HEK293 (cell line): ENCODE measurements around the gene KRTCAP2.

ENCODE experiments used
- CTCF ChIA-PET: fragments of 350-600 bp; formaldehyde crosslinking; extraction: SDS; loops from one replicate; lab custom pipeline; 2021; ENCODE audit warnings: antibody characterized with exemption; lab: Yijun Ruan, JAX
- POLR2A ChIA-PET: fragments of 300-600 bp; formaldehyde crosslinking; extraction: SDS; loops from one replicate; lab custom pipeline; 2020; ENCODE audit warnings: antibody characterized with exemption, inconsistent platforms; lab: Yijun Ruan, JAX
- H3K27ac ChIP-seq: fragments of 200-500 bp; sonication (Bioruptor generic); 2 replicates; pipeline ENCODE4 v1.5.1; 2014; ENCODE audit warnings: low read depth, low read length, control low read depth, inconsistent platforms; ENCODE audit errors: extremely low read depth
- H3K36me3 ChIP-seq, 2 experiments: fragments of 200-500 bp in 1 of 2; sonication (Bioruptor generic) in 1 of 2; 1 replicate in 1 of 2; 2 replicates in 1 of 2; pipeline ENCODE4 v1.5.1; 2014 to 2017; ENCODE audit warnings: inconsistent platforms in 2 of 2, low read length in 2 of 2; ENCODE audit not compliant: control insufficient read depth in 2 of 2, insufficient read depth in 1 of 2
- H3K4me1 ChIP-seq: fragments of 200-500 bp; sonication (Bioruptor generic); 2 replicates; pipeline ENCODE4 v1.5.1; 2014; ENCODE audit warnings: mild to moderate bottlenecking, low read length, inconsistent platforms; ENCODE audit not compliant: control insufficient read depth, insufficient read depth
- H3K4me3 ChIP-seq: 2 replicates; pipeline ENCODE4 v1.5.1; 2011; ENCODE audit warnings: low read depth, mild to moderate bottlenecking, control low read depth, low read length, moderate library complexity
- H3K9me3 ChIP-seq: fragments of 200-500 bp; sonication (Bioruptor generic); 2 replicates; pipeline ENCODE4 v1.5.1; 2014; ENCODE audit warnings: low read depth, low read length, inconsistent platforms; ENCODE audit not compliant: control insufficient read depth, insufficient read depth
- PRDM1 ChIP-seq: fragments of 450-650 bp; formaldehyde crosslinking; IDR thresholded peaks from 2 replicates; pipeline ENCODE4; 2016; ENCODE audit warnings: missing biosample characterization, missing genetic modification characterization
- PRDM10 ChIP-seq: fragments of 450-650 bp; formaldehyde crosslinking; IDR thresholded peaks from 2 replicates; pipeline ENCODE4 v1.5.1; 2016; ENCODE audit warnings: missing biosample characterization, missing genetic modification characterization
- SP2 ChIP-seq: fragments of 450-650 bp; formaldehyde crosslinking; IDR thresholded peaks from 2 replicates; pipeline ENCODE4 v1.5.1; 2016; ENCODE audit warnings: missing biosample characterization, missing genetic modification characterization
- SP7 ChIP-seq: fragments of 450-650 bp; formaldehyde crosslinking; IDR thresholded peaks from 2 replicates; pipeline ENCODE4 v1.5.1; 2016; ENCODE audit warnings: missing biosample characterization, missing genetic modification characterization
- TCF7L2 ChIP-seq: IDR thresholded peaks from 2 replicates; pipeline ENCODE4 v1.6.1; 2011; ENCODE audit warnings: low read depth, mild to moderate bottlenecking, inconsistent platforms, low read length, moderate library complexity, borderline replicate concordance
- ZBTB26 ChIP-seq: fragments of 450-650 bp; formaldehyde crosslinking; optimal IDR thresholded peaks from 2 replicates; pipeline ENCODE3; 2016; ENCODE audit warnings: missing biosample characterization, mild to moderate bottlenecking, missing genetic modification characterization
- ZBTB48 ChIP-seq: fragments of 450-650 bp; formaldehyde crosslinking; IDR thresholded peaks from 2 replicates; pipeline ENCODE4 v1.5.1; 2016; ENCODE audit warnings: missing biosample characterization, missing genetic modification characterization
- ZBTB8A ChIP-seq: fragments of 450-650 bp; formaldehyde crosslinking; IDR thresholded peaks from 2 replicates; pipeline ENCODE4 v1.5.1; 2016; ENCODE audit warnings: missing biosample characterization, missing genetic modification characterization
- ZNF221 ChIP-seq: fragments of 450-650 bp; formaldehyde crosslinking; IDR thresholded peaks from 2 replicates; pipeline ENCODE4 v1.5.1; 2017; ENCODE audit warnings: missing biosample characterization, missing genetic modification characterization, borderline replicate concordance
- ZNF341 ChIP-seq: fragments of 450-650 bp; formaldehyde crosslinking; IDR thresholded peaks from 2 replicates; pipeline ENCODE4; 2016; ENCODE audit warnings: low read depth, missing biosample characterization, missing genetic modification characterization
- ZNF398 ChIP-seq: fragments of 450-650 bp; formaldehyde crosslinking; IDR thresholded peaks from 2 replicates; pipeline ENCODE4 v1.5.1; 2017; ENCODE audit warnings: missing biosample characterization, missing genetic modification characterization
- ZNF426 ChIP-seq: fragments of 450-650 bp; formaldehyde crosslinking; IDR thresholded peaks from 2 replicates; pipeline ENCODE4 v1.5.1; 2017; ENCODE audit warnings: missing biosample characterization, missing genetic modification characterization, mild to moderate bottlenecking, inconsistent platforms, moderate library complexity
- ZNF548 ChIP-seq: fragments of 450-650 bp; formaldehyde crosslinking; IDR thresholded peaks from 2 replicates; pipeline ENCODE4 v1.5.1; 2016; ENCODE audit warnings: missing biosample characterization, missing genetic modification characterization
- ZNF692 ChIP-seq: fragments of 450-650 bp; formaldehyde crosslinking; IDR thresholded peaks from 2 replicates; pipeline ENCODE4 v1.5.1; 2016; ENCODE audit warnings: missing biosample characterization, missing genetic modification characterization
- TF ChIP-seq, protein P1 (sequence below): fragments of 450-650 bp; formaldehyde crosslinking; IDR thresholded peaks from 2 replicates; pipeline ENCODE4 v1.5.1; 2016; ENCODE audit warnings: missing biosample characterization, missing genetic modification characterization
- TF ChIP-seq, protein P2 (sequence below): fragments of 450-650 bp; formaldehyde crosslinking; IDR thresholded peaks from 2 replicates; pipeline ENCODE4 v1.5.1; 2016; ENCODE audit warnings: missing biosample characterization, missing genetic modification characterization

KRTCAP2 gene

DNA sequence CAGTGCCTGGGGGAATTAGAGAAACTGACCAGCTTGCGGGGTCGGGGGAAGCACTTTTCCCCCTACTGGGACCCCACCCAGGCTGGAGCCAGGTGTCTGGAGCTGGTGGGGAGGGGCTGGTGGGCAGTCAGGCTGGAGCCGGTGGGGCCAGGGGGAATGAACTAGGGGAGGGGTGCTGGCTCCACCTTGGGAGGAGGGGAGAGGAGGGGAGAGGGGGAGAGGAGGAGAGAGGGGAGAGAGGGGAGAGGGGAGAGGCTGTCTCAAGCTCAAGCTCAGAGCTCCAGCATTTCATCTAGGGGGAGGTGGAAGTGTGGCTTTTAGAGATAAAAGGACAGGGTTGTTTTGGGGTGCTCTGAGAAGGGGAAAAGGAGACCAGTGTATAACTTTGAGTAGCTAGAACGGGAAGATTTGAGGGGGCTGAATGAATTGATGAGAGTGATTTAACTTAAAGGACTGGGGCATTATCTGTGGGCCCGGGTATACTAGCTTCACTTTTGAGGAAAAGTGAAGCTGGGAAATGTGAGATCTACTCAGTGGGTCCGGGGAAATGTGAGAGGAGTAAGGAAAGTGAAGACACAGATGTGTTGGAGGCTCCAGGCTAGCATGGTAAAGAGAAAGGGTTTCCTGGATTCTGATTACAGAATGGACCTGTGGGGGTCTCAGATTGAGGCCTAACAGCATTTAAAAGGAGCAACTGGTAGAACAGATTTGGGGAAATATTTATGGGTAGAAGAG, 42.7 kb downstream of the KRTCAP2 start:
- no peak for TF ChIP-seq ZNF426 (tag by site-specific recombination)
- 0 out of 2 replicates have a peak, but pooled peaks have one; percentile 0 for TF ChIP-seq ZBTB8A (tag by site-specific recombination)
- TF ChIP-seq SP2 (tag by site-specific recombination) = no peak
- TF ChIP-seq PRDM1 (tag by site-specific recombination) = peak; percentile 93
- peak; percentile 96 for TF ChIP-seq ZNF398
- TF ChIP-seq ZNF692 (tag by site-specific recombination) = 0 out of 2 replicates have a peak, but pooled peaks have one; percentile 43
- POLR2A ChIA-PET = interaction anchor here (1.8 to 3.5 kb wide), 2 partner anchors 39 to 42 kb away, joined by 5 to 17 read pairs; partner anchors contain the start of gene KRTCAP2
- Histone ChIP-seq H3K9me3 (no peaks in the 10 kb centered on the region), H3K4me1 (peaks cover 21% of the 10 kb centered on the region), H3K27ac (peak overlapping the region; percentile 57; the same call in 1 of the 2 replicates), H3K36me3 (peaks cover 3 to 36% of the 10 kb centered on the region in 2 experiments; a peak in 2 of 3 replicates), H3K4me3 (peak overlapping the region; percentile 13)
- CTCF ChIA-PET = interaction anchor here (0.5 to 8.1 kb wide), 8 partner anchors 18 to 593 kb away, joined by 3 to 54 read pairs (median 9); partner anchors contain the start of gene KRTCAP2

DNA sequence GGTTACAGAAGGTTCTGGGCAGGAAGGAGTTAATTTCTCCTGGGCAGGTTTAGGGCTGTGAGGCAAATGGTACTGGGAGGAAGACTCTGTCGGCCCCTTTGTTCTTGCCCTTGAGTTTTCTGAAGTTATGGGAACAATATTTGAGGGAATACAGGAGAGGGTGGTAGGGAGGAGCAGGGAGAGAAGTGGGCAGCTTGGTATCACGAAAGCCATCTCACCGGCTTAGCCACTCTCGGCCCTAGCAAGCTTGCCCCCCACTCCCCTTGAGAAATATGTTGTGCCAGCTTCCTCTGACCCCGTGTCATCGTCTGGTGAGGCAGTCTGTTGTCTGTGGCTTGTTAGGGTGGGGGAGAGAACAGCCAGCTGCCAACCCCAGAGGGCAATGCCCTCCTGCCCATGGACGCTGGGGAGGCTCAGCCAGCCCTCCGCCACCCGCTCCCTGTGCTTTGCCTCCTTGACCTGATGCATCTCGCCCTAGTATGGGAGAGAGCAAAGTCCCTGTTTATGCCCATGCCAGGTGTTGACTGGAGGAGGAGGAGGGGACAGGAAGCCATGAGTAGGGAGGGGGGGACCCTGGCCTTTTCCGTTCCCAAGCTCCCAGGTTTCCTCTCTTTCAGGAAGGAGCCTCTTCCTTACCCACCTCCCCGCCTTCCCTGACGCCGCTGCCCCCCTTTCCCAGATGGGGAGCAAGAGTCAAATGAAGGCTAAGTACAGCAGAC, 44.2 kb downstream of the KRTCAP2 start:
- H3K36me3 ChIP-seq = peaks cover 3 to 29% of the 10 kb centered on the region in 2 experiments; a peak in 2 of 3 replicates
- TF ChIP-seq ZBTB26 (tag by site-specific recombination) (no peak), SP7 (tag by site-specific recombination) (0 out of 2 replicates have a peak, but pooled peaks have one; percentile 20), ZBTB48 (tag by site-specific recombination) (0 out of 2 replicates have a peak, but pooled peaks have one; percentile 34), ZNF548 (no peak), ZNF341 (peak; percentile 71), PRDM10 (tag by site-specific recombination) (peak; percentile 43), TCF7L2 (peak; percentile 83), ZNF221 (tag by site-specific recombination) (no peak)
- TF ChIP-seq, protein P1, sequence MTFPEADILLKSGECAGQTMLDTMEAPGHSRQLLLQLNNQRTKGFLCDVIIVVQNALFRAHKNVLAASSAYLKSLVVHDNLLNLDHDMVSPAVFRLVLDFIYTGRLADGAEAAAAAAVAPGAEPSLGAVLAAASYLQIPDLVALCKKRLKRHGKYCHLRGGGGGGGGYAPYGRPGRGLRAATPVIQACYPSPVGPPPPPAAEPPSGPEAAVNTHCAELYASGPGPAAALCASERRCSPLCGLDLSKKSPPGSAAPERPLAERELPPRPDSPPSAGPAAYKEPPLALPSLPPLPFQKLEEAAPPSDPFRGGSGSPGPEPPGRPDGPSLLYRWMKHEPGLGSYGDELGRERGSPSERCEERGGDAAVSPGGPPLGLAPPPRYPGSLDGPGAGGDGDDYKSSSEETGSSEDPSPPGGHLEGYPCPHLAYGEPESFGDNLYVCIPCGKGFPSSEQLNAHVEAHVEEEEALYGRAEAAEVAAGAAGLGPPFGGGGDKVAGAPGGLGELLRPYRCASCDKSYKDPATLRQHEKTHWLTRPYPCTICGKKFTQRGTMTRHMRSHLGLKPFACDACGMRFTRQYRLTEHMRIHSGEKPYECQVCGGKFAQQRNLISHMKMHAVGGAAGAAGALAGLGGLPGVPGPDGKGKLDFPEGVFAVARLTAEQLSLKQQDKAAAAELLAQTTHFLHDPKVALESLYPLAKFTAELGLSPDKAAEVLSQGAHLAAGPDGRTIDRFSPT = peak; percentile 93
- TF ChIP-seq, protein P2, sequence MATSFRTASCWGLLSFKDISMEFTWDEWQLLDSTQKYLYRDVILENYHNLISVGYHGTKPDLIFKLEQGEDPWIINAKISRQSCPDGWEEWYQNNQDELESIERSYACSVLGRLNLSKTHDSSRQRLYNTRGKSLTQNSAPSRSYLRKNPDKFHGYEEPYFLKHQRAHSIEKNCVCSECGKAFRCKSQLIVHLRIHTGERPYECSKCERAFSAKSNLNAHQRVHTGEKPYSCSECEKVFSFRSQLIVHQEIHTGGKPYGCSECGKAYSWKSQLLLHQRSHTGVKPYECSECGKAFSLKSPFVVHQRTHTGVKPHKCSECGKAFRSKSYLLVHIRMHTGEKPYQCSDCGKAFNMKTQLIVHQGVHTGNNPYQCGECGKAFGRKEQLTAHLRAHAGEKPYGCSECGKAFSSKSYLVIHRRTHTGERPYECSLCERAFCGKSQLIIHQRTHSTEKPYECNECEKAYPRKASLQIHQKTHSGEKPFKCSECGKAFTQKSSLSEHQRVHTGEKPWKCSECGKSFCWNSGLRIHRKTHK (tag by site-specific recombination) = no peak
- TF ChIP-seq, all 188 proteins: peak for 6
- ChIA-PET CTCF (interaction anchor here (0.5 to 8.1 kb wide), 9 partner anchors 14 to 167 kb away, joined by 3 to 54 read pairs (median 5); partner anchors contain the start of gene PYGO2), POLR2A (interaction anchor here (0.6 to 3.5 kb wide), 6 partner anchors 11 to 128 kb away, joined by 3 to 17 read pairs (median 4); partner anchors contain the start of genes DPM3 and KRTCAP2)
- Histone ChIP-seq H3K4me3 (peak overlapping the region; percentile 62), H3K9me3 (no peaks in the 10 kb centered on the region), H3K4me1 (peaks cover 21% of the 10 kb centered on the region), H3K27ac (peak overlapping the region; percentile 57)
